Measurements from ENCODE around the gene CISD3.
A peak's percentile ranks its signal among the peaks of the same experiment; 100 is the strongest.

CISD3 gene

DNA sequence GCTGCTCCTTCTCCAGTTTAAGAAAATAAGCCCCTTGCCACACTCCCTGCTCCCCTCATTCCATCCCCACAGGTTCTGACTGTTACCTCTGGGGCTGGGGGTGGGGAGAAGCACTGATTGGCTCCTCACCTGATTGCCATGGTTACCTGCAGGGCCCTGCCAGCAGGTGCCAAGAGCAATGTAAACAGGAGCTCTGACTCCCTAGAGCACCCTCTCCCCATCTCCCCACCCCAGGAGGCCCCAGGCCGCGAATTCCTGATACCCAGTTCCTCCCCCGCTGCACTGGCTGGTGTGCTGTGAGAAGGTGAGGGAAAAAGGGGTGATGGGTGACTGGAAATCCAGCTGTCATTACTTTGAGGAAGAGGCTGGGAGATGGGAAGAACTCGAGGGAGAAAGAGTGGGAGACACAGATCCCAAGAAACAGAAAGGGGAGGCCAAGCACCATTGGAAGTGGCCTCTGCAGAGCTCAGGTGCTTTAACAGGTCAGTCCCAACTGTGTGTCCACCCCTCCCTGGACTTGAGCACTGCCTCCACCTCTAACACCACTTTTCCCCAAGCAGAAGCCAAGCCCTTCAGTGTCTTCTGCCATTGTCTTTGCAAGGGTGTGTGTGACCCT, 13.5 kb downstream of the CISD3 start:
- TF ChIP-seq, protein P1, sequence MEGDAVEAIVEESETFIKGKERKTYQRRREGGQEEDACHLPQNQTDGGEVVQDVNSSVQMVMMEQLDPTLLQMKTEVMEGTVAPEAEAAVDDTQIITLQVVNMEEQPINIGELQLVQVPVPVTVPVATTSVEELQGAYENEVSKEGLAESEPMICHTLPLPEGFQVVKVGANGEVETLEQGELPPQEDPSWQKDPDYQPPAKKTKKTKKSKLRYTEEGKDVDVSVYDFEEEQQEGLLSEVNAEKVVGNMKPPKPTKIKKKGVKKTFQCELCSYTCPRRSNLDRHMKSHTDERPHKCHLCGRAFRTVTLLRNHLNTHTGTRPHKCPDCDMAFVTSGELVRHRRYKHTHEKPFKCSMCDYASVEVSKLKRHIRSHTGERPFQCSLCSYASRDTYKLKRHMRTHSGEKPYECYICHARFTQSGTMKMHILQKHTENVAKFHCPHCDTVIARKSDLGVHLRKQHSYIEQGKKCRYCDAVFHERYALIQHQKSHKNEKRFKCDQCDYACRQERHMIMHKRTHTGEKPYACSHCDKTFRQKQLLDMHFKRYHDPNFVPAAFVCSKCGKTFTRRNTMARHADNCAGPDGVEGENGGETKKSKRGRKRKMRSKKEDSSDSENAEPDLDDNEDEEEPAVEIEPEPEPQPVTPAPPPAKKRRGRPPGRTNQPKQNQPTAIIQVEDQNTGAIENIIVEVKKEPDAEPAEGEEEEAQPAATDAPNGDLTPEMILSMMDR (IDR thresholded peaks at IDR 0.05; ENCODE audit: insufficient read depth, low read length, poor library complexity, severe bottlenecking) = no peak
- Histone ChIP-seq H3K27me3 (replicated peaks; ENCODE audit: control insufficient read depth, insufficient read depth, low read length) (no peaks in the 10 kb centered on the region; the same call in 1 of the 2 replicates), H3K36me3 (ENCODE audit: control insufficient read depth, insufficient read depth, low read length) (no peaks in the 10 kb centered on the region), H3K4me3 (replicated peaks; ENCODE audit: low read depth, low read length) (no peak overlapping the region)
- no peak for DNase-seq (ENCODE audit: extremely low read depth, insufficient read length)

GRCh38 chr17:38745545-38745944, 15.4 kb downstream of the CISD3 start:
- H3K27me3 ChIP-seq (replicated peaks; ENCODE audit: control insufficient read depth, insufficient read depth, low read length) = no peaks in the 10 kb centered on the region; the same call in 1 of the 2 replicates
- H3K4me3 ChIP-seq (replicated peaks; ENCODE audit: low read depth, low read length) = no peak overlapping the region
- no peaks in the 10 kb centered on the region for H3K36me3 ChIP-seq (ENCODE audit: control insufficient read depth, insufficient read depth, low read length)
- DNase-seq (ENCODE audit: extremely low read depth, insufficient read length) = no peak
- TF ChIP-seq, protein P1 (IDR thresholded peaks at IDR 0.05; ENCODE audit: insufficient read depth, low read length, poor library complexity, severe bottlenecking) = no peak

DNA sequence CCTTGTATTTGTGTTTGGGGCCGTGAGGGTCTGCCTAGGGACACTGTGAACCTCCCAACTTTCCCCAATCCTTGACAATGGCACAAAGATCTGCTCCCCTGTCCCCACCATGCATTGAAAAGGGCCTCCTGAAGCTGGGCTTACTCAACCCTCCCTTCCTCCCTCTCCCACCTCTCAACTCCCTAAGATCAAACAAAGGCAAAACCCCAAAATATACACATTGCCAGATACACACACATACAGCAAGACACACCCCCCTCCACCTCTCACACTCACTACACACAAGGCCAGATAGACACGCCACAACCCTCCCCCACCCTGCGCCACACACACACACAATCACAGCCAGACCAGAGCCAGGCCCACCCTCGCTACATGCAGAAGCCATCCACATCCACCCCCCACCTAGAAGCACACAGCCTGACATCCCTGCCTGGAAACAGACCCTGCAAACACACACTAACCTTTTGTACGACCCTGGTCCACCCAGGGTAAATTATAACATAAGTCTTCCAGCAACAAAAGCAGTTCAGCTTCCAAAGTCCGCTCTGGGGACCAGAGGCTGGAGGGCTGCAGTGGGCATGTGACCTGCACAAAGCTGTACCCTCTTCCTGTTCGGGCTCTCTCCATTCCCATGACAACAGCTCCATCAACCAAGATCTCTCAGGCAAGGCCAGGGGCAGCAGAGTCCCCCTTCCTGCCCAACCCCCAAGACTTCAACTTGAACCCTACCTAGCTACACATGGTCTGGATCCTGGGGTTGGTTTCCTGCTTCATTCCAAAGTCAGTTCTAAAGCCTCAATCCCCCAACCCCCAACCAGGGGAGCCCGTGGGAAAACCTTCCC, 16.1 kb downstream of the CISD3 start:
- Histone ChIP-seq H3K36me3 (ENCODE audit: control insufficient read depth, insufficient read depth, low read length) (no peaks in the 10 kb centered on the region), H3K4me3 (replicated peaks; ENCODE audit: low read depth, low read length) (peak overlapping the region; percentile 75), H3K27me3 (replicated peaks; ENCODE audit: control insufficient read depth, insufficient read depth, low read length) (no peaks in the 10 kb centered on the region; the same call in 1 of the 2 replicates)
- TF ChIP-seq, protein P1 (IDR thresholded peaks at IDR 0.05; ENCODE audit: insufficient read depth, low read length, poor library complexity, severe bottlenecking) = no peak
- no peak for DNase-seq (ENCODE audit: extremely low read depth, insufficient read length)

- DNase-seq (ENCODE audit: extremely low read depth, insufficient read length) = no peak
- H3K4me3 ChIP-seq (replicated peaks; ENCODE audit: low read depth, low read length) = peak overlapping the region; percentile 75
- no peaks in the 10 kb centered on the region; the same call in 1 of the 2 replicates for H3K27me3 ChIP-seq (replicated peaks; ENCODE audit: control insufficient read depth, insufficient read depth, low read length)
- H3K36me3 ChIP-seq (ENCODE audit: control insufficient read depth, insufficient read depth, low read length) = no peaks in the 10 kb centered on the region
- TF ChIP-seq, protein P1 (IDR thresholded peaks at IDR 0.05; ENCODE audit: insufficient read depth, low read length, poor library complexity, severe bottlenecking) = no peak
Measured at GRCh38 chr17:38746849-38747462, 16.8 kb downstream of the CISD3 start.

DNA sequence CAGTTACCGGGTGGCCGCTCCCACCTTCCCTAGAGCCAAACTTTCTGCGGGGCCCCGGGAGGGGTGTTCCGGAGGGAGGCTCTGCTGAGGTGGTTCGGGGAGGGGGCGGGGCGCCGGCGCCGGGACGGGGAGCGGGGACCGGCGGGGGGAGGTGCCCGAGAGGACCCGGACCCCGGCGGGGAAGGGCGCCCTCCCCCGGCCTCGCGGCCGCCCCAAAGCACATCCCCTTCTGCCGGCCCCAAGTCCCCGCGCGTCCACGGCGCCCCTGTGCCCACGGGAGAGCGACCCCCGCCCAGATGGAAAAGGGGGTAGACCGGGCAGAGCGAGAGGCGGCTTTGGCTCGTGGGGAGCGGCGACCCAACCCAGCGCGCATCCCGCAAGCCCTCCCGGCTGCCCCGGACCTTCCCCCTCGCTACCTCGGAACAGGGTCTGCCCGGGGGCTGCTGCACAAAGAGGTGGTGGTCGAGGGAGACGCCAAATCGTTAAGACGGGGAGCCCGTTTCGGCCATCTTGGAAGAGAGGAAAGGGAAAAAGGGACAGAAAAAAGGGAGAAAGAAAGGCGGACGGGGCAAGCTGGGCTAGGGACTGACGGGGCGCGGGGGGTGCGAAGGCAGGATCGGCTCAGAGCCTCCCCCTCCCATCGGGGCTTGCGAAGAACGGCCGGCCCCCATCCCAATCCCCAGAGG, 17.5 kb downstream of the CISD3 start:
- Histone ChIP-seq H3K27me3 (replicated peaks; ENCODE audit: control insufficient read depth, insufficient read depth, low read length) (no peaks in the 10 kb centered on the region; the same call in 1 of the 2 replicates), H3K36me3 (ENCODE audit: control insufficient read depth, insufficient read depth, low read length) (no peaks in the 10 kb centered on the region), H3K4me3 (replicated peaks; ENCODE audit: low read depth, low read length) (peak overlapping the region; percentile 75)
- TF ChIP-seq, protein P1 (IDR thresholded peaks at IDR 0.05; ENCODE audit: insufficient read depth, low read length, poor library complexity, severe bottlenecking) = no peak
- no peak for DNase-seq (ENCODE audit: extremely low read depth, insufficient read length)
